Activated CD8-positive, alpha-beta memory T cell treated with anti-CD3 and anti-CD28 coated beads for 24 hours (primary cell): ENCODE measurements around the gene BCAS4.

Source experiments
- DNase-seq: peaks from one replicate; pipeline ENCODE4 v3.0.0-alpha.2; 2020

Gene BCAS4

DNA sequence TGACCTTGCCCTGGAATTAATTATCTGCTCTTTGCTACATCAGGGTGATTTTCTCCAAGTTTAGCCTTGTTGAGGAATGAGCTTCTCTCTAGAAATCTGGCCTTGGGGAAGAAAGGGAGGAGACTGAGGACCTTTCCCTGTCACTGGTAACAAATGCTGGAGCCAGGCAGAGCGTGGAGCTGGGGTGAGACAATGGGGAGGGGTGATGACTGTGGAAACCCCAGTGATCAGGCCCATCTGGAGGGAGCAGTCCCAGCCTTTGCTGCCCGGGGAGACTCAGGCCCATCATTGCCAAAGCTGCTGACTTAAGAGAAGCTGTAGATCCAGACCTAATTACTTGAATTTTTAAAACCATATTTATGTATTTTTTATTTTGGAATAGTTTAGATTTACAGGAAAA is 31.3 kb downstream of the BCAS4 start:
- DNase-seq = no peak

DNA sequence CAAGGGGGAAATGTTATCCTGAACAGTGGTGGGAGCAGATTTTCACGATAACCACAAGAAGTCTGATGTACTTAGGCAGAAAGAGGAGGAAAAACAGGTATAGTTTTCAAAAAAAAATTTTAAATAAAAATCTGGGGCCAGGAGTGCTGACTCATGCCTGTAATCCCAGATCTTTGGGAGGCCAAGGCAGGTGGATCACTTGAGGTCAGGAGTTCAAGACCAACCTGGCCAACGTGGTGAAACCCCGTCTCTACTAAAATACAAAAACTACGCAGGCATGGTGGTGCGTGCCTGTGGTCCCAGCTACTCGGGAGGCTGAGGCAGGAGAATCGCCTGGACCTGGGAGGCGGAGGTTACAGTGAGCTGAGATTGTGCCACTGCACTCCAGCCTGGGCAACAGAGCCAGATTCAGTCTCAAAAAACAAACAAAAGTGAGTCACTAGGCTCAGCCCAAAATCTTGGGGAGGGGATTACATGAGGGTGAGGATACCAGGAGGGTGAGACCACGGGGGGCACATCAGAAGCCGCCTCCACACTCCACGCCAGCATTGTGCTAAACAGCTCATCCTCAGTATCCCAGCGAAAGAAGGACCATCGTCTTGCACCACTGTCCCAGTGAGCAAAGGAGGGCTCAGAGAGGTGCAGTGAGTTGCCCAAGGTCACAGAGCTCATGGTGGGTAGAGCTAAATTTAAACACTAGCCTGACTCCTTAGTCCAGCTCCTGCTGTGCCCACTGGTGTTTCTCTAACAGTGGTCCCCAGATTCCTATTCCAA is 33.7 kb downstream of the BCAS4 start:
- DNase-seq = no peak

DNA sequence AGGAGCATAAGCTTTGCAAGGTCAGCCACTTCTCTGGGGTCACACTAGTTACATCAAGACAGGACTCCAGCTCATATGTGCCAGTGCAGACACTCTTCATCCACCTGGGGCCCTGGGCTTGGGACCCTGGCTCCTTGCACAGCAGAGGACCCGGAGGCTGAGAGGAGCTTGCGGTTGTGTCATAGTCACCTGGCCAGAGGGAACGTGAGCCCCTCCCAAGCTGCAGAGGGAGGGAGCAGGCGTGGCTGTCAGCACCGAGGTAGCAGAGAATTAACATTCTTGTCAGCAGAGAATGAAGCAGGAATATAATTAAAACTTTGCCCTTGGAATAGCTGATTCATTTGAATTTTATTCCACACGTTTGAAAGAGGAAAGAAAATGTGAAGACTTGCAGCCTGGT is 36.8 kb downstream of the BCAS4 start:
- no peak for DNase-seq

DNA sequence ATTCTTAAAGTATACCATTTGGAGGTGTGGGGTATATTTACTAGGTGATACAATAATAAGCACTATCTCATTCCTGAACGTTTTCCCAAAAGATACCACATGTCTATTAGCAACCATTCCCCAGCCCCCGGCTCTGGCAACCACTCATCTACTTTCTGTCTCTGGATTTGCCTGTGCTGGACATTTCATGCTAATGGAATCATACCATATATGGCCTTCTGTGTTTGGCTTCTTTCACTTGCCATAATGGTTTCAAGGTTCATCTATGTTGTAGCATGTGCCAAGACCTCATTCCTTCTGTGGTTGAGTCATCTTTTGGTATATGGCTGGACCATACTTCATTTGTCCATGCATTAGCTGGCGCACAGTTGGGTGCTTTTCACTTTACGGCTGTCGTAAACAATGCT is 39.7 kb downstream of the BCAS4 start:
- no peak for DNase-seq

DNA sequence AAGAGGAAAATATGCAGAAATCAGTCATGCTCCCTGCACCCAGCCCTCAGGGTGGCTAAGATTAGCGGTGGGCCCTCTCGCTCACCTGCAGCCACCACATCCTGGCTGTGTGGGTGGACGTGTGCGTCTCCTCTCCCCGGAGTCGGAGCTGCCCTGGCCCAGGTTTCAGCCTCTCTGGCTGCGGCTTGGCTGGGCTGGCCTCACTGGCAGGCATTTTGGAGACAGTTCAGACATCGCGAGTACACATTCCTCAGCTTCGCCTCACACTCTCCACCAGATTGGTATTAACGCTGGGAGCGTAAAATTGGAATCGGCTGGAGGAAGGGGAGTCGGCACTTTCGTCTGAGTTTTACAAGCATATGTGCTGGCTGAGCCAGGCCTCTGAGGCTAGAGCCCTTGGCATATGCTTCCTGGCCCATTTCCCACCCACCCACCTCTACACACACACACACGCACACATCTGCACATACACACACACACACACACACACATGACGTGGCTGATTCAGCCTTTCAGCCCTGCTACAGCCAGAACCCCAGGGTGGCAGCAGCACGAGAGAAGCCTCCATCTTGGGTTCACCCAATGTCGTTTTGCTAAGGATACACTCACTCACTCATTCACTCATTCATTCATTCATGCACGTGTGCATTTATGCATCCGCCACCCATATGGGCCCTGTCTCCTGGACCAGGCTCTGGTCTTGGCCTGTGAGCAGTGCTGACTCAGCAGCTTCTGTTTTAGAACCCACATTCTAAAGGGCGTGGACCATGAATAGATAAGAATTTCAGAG is 42.9 kb downstream of the BCAS4 start:
- no peak for DNase-seq

DNA sequence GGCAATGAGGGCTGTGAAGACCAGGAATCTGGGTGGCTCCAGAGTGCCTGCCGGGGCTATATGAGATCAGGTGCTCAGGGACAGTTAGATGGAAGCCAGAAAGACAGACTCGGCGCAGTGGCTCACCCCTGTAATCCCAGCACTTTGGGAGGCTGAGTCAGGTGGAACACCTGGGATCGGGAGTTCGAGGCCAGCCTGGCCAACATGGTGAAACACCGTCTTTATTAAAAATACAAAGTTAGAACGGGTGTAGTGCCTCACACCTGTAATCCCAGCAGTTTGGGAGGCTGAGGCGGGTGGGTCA is 43.4 kb downstream of the BCAS4 start:
- DNase-seq = no peak

DNA sequence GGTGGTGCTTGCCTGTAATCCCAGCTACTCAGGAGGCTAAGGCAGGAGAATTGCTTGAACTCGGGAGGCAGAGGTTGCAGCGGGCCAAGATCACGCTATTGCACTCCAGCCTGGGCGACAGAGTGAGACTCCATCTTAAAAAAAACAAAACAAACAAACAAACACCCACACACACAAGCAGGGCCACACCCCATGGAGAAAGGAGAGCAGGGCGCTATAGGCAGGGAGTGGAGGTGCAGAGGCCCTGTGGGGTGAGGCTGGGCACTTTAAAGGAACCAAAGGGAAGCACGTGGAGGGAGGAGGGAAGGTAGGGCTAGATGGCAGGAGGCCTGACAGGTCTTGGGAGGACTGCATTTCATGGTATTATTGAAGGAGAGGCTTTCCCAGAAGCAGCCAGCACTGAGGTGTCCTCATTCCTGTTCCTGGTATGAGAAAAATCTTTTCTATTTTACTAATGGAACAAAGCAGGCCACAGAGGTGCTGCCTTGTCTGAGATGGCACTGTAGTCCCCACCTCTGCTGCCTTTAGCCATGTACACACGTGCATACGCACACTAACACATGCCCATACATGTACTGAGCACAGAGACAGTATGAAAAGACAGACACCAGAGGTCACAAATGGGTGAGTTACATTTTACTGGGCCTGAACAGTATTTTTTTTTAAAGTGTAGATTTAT is 44.0 kb downstream of the BCAS4 start:
- DNase-seq = no peak

DNA sequence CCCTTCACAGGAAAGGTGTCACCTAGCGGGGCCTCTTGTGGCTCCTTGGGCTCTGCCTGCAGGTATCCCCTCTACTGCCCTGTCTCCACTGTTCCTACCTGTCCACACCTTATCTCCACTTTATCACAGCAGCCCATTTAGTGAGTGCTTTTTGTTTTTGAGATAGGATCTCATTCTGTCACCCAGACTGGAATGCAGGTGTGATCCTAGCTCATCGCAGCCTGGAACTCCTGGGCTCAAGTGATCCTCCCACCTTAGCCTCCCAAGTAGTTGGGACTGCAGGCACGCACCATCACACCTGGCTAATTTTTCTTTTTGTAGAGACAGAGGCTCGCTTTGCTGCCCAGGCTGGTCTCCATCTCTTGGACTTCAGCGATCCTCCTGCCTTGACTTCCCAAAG is 48.0 kb downstream of the BCAS4 start:
- no peak for DNase-seq

DNA sequence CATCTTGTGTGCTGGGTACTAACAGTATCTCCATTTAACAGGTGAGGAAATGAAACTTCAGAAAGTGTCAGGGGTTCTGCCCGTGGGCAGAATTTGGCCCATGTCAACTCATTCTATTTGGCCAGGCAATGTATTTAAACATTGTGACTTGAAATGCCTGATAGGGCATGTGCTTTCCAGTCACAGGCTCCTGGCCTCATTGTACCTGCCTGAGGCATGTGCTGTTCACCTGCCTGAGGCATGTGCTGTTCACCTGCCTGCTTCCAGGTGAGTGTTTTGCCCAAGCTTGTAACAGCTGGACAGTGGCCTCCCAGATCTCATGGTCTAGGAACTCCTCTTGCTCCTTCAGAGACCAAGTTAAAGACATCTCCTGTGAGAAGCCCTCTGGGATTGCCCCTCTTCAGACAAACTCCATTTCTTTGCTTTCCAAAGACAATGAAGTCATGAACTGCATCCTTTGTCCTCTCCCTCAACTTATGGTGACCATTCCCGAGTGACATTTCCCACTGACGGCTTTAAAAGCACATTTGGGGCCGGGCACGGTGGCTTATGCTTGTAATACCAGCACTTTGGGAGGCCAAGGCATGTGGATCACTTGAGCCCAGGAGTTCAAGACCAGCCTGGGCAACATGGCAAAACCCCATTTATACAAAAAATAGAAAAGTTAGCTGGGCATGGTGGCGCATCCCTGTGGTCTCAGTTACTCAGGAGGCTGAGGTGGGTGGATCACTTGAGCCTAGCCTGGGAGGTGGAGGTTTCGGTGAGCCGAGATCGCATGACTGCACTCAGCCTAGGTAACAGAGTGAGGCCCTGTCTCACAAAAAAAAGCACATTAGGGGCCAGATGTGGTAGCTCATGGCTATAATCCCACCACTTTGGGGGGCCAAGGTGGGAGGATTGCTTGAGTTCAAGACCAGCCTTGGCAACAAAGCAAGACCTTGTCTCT is 48.7 kb downstream of the BCAS4 start:
- DNase-seq = no peak

DNA sequence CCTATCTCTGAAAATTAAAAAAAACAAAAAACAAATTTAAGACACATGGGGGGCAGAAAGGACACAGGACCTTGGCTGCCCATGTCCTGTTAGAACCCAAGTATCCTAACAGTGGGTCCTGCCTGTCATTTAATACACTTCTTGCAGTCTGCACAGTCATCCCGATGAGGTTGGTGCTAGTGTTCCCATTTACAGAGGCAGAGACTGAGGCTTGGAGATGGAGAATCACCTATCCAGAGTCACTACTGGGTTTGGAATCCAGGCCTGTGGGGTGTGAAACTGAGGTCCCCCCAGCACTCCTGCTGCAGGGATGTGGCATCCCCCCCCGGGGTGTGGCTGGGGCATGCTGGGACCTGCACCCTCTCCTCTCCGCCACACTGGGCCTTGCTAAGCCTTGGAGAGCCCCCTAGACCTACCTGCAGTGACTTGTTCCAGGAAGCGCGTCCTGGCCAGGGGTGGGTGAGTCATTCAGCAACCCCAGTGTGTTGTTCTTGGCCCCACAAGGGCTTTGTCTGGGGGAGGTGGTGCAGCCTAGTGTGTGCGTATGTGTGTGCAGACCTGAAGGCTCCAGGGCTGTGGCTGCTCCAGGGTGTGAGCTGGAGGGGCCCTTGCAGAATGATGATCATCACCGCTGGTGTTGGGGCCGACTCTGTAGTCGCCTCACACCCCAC is 49.7 kb downstream of the BCAS4 start:
- peak; percentile 78 for DNase-seq

DNA sequence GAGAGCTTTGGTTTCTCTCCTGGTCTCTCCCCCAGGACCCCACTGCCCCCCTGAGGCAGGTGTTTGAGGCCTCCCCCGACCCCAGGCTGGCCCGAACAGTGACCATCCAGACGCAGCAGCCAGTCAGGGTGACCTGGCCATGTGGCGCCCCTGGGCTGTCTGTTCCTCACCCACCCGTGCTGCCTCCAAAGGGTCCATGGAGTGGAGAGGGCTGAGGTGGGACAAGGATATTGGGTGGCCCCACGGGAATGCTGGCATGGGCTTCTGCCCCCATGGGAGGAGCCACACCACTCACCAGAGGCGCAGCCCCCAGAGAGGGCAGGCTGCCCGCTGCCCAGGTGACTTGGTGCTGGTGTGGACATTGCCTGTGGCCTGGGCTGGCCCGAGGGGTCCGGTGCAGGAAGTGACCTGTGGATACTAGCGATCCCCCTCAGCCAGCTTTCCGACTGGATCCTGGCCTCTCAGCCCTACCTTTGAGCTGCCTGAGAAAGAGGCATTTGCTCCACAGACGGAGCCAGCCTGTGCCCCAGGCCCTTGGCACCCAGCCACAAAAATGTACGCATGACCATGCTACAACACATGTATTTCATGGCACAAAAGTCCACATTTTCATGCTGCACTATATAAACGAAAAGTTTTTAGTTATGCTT is 50.8 kb downstream of the BCAS4 start:
- no peak for DNase-seq

DNA sequence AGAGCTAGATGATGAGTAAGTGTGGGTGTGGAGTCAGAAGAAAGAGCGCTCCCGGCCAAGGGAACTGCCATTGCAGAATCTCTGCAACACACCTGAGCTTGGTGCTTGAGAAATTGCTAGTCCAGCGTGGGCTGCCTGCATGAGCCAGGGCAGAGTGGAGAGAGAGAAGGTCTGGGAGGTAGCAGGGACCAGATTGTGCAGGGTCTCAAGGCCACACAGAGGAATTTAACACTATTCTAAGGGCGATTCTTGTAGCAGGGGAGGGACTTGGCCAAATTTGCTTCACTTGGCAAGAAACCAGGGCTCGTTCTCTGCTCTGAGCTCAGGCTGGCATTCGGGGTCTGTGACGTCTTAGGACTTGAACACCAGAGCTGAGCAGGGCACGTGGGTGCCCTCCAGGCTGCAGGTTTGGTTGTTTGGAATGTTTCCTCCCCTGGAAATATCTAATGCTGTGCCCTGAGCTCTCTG is 53.5 kb downstream of the BCAS4 start:
- no peak for DNase-seq

DNA sequence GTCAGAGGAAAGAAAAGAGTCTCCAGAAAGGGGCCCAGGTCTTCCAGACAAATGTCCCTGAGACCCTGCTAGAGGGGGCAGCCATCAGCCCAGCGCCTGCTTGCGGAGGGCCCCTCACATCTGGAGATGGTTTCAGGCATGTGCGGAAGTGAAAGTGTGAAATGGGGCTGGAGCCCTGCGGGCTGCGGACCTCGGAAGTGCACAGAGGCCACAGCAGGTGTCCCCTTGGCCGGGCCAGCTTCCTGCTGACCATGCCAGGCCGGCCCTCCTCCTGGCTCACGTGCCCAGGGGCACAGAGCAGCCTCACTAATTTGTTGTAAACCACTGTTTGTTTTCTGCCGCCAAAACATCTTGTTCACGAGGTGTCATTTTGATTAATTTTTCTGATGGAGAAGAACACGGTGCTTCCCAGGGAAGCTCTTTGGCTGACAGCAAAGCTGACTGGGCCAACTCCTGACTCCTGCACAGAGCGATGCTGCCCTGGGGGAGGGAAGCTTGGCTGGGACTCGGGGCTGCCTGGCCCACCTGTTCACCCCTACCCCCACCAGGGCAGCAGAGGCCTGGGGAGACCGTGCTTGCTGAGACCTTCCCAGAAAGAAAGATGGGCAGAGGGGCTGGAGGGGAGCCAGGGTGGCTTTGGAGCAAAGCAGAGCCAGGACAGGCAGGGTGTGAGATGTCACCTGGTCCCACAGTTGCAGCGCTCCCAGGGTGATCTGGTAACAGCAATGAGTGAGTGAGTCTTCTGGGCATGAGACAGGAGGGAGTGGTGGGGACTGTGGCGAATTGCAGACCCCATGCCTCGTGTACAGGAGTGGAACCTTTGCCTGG is 54.2 kb downstream of the BCAS4 start:
- no peak for DNase-seq

DNA sequence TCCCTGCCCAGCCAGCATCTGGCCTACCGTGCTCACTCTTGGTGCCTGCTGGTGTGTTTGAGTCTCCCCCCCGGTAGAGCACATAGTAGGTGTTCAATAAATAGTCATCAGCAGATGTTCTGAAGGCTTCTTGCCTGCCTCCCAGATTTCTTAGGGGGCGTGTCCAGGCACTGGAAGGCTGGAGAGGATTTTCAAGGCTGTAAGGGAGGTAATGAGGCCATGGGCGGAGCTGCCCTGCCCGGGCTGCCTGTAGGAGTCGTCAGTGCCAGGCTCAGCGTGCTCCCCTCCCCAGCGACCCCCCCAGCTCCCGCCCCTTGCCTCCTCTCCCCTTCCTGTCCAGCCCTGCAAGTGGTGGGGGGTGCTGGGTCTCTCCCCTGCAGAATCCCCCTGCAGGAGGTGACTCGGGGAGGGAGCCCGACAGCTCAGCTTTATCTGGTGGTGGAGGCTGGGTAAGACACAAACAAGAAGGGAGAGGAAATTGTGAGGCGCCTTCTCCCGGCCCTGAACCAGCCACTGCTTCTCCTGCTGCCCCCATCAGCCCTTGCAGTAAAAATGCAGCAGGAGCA is 55.9 kb downstream of the BCAS4 start:
- DNase-seq = no peak

DNA sequence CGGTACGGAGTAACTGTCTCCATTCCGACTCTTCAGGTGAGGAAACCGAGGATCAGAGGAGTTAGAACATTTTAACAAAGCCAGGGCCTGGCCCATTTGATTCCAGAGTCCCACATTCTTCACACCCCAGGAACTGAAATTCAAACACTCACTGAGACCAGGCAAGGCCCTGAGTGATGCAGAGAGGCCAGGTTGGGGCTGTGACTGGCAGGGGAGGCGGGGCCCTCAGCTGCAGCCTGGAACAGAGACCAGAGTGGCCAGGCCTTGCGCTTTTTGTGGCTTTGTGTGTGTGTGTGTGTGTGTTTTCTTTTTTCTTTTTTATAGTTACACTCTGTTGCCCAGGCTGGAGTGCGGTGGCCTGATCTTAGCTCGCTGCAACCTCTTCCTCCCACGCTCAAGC is 57.2 kb downstream of the BCAS4 start:
- no peak for DNase-seq

DNA sequence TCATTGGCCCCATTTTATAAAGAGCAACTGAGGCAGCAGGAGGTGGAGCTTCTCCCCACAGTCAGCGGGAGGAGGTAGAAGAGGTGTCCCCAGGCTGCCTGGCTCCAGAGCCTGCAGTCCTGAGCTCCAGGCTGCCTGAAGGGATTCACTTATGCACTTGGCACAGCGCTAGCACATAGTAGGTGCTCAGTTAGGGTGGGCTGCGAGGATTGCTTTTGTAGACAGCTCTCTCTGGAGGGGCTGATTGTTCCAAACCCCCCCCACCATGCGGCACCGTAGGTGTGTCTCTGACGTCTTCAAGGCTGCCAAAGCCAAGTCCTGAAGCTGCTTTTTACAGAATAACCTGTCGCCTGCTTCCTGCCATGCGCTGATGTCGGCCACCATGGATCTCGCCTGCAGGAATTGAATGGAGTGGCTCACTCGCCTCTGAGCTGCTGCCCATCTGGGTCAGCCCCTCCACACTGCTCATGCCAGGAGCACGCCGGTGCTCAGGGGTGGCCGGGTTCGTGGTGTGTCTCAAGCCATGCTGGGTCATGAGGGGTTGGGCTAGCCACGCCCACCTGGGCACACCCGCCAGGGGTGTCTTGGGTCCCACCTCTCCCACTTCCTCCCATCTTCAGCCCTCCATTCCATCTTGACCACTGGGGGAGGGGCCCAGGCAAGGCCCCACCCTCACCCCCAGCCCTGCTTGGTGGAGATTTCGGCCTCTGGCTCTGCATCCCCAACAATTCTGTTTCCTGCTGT is 59.8 kb downstream of the BCAS4 start:
- DNase-seq = no peak

DNA sequence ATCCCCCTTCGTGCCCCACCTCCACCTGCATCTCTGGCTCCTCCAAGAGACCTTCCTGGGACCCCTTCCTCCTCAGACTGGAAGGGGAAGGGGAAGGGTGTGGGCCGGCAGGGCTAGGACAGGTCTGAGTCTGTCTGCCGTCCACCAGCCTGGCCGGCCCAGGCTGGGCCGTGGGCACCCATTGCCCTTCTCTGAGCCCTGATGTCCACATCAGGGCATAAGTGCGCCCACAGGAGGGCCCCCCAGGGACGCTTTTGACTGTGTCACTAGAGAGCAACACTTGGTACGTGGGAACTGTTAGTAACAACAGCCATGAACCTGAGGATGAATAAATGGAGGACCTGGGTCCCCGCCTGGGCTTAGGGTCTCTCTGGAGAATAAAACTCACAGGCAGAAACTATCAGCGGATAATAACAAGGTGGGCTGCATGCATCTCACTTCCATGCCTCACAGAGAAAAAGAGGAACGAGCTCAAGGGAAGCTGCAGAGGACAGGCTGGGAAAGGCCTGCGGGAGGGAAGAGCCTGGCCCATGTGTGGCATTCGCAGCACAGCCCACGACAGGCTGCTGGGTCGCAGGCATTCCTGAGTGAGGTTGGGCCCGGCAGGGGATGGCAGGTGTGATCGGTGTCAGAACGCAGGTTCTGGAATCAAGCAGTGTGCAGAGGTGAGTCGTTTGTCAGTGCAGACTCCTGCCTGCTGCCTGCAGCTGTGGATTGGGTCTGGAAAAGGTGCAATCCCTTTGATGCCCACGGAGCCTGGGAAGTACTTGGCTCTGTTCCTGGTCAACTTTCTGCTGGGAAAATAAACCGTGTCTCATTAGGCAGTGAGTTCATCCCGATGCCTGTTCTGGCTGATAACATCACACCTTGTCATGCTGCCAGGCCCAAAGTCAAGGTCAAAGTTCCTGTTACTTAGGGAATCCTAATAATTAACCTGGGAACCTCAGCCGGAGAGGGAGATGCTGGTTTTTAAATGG is 60.9 kb downstream of the BCAS4 start:
- no peak for DNase-seq

DNA sequence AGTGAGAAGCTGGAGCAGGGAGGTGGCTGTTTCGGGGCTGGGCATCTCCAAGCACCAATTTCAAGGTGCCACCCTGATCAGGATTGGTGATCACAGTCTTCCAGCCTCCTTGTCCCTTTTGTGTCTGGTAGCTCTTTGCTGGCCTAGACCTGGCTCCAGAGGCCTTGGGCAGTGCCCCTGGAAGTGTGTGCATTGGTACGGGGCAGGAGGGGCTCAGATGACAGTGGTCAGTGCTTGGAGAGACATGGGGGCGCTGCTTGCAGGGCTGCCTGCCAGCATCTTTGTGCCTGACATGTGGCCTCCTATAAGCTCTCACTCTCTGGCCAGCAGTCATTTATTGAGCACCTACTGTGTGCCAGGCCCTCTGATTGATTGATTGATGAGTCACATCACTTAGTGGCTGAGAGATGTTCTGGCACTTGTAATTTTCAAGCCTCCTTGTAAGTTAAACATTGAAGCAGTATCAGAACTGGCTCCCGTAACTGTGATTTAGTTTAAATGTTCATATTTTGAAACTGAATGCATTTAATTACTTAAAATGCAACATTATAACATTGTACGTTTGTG is 61.7 kb downstream of the BCAS4 start:
- no peak for DNase-seq
